GM19397 (cell line): ENCODE data around the gene MAGEF1.

ENCODE experiments used
- ATAC-seq: cut with Tn5 transposase; IDR thresholded peaks from one replicate; pipeline ENCODE4 v1.9.1; 2021; ENCODE audit warnings: mild to moderate bottlenecking, moderate library complexity; ENCODE audit not compliant: unreplicated experiment

Gene MAGEF1, protein sequence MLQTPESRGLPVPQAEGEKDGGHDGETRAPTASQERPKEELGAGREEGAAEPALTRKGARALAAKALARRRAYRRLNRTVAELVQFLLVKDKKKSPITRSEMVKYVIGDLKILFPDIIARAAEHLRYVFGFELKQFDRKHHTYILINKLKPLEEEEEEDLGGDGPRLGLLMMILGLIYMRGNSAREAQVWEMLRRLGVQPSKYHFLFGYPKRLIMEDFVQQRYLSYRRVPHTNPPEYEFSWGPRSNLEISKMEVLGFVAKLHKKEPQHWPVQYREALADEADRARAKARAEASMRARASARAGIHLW

DNA sequence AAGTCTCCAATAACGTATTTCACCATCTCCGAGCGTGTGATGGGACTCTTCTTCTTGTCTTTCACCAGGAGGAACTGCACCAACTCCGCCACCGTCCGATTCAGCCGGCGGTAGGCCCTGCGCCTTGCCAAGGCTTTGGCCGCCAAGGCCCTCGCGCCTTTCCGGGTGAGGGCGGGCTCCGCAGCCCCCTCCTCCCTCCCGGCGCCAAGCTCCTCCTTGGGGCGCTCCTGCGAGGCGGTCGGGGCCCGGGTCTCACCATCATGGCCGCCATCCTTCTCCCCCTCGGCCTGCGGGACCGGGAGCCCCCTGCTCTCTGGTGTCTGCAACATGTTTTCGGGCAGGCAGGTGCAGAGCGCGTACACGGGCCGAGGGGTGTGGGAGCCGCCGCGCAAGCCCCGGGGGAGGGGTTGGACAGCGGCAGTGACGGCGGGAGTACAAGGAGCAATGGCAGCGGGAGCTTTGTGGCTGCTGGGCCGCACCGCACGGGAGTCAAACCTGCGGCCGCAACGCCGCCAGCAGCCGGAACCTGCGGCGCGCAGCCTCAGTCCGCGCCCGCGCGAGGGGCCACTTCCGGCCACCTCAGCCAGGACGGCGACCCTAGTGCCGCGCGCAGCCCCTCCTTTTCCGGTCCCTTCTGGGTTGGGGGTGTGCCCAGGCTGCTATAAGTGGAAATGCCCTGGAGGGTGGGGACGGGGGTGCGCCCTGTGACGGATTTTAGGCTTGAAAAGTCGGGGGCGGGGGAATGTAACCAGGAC, at the start of gene MAGEF1:
Gene MAGEF1 (minus strand): TSS at position 572 of the 755 bp plus-strand sequence. CDS start 243 bp downstream, at position 329.
- peak; percentile 83 for ATAC-seq

DNA sequence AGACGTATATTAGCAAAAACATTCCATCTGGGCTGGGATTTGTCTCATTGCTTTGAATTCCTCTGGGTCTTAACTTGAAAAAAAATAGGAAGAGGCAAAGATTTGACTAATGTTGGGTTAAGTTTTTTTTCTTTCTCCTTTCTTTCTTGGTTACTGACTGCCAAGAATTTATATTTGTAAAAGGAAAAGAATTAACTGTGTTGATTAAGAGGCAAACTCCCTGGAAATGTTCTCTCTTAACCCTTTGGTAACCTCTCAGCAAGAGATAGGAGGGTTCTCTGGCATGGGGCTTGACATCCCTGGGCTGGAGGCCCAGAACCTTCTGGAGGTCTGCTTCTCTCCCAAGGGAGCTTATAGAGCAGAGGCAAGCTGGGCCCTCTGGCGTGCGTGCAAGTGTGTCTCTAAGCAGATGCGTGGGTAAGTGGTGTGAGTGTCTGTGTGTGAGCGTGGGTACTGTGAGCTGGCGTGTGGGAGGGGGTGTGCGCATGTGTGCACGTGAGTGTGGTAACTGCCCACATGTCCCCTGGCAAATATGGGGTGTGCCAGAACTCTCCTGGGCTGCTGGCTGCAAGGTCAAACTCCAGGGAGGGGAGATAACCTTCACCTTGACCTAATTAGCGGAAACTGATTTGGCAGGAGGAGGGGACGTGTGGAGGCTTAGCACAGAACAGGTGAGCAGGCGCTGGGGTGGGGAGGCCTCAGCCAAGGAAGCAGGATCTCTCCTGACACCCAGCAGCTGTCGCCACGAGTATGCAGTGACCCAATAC, 49.4 kb upstream of the MAGEF1 start:
- no peak for ATAC-seq

DNA sequence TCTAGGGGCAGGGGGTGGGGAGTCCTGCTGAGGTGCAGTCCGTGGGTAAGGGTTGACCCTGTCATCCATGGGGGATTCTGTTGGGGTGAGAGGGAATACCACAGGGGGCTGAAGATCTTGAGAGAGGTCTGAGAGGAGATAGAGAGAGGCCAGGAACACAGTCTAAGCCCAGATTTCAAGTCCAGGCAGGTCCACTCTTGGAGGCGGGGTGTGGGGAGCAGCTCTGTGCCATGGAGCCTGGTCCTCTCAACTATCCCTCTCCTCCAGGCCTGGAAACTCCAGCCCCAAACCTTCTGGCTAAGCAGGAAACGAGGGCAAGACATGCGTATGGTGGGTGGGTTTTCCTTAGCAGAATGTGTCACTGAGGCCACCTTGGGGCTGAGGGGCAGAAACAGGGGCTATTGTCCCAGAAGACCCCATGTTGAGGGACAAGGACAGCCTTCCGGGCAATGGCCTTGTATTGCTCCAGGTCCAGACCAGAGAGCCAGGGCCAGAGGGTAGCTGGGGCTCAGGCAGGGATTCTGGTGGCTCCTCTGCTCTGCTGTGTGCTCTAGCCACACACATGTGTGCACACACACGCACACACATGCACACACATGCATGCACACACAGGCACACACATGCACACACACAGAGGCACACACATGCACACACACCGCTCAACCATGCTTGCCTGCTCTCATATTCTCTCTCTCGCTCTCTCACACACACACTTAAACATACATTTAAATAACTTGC, 48.6 kb upstream of the MAGEF1 start:
- ATAC-seq, result no peak

DNA sequence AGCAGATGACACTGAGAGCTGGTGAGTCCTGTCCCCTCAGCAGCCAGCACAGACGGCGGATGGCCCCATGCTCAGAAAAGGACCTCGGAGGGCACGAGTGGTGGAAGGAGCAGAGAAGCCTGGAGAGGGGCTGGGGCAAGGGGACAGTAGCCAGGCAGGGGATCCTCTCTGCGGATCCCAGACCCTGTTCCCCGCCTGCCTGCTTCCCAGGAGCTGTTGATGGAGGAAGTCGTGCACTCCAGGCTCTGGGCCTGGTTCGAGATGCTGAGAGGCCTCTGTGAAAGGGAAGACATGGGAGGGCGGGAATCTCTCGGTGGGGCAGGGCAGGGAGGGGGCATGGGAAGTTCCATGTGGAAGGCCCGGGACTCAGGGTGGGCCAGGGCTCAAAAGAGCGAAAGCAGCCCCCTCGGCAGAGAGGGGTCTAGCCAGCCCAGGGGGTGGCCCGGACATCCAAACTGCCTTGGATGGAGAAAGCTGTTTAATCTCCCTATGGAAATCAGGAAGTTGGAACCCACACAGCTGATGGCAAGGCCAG, 47.9 kb upstream of the MAGEF1 start:
- ATAC-seq, result no peak

DNA sequence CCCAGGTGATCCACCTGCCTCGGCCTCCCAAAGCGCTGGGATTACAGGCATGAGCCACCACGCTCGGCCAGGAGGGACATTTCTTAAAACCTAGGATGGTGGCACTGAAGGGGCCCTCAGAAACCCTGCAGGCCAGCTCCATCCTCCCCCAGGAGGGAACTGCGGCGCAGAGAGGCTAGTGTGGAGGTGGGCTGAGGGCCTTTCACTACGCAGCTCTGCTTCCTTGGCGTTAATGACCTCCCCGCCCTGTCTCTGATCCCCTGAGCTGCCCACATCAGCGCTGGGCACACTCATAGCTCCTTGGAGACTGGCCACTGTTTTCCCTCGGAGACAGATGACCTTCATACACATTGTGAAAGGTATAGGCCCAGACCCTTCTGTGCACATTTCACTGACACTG, 46.2 kb upstream of the MAGEF1 start:
- no peak for ATAC-seq

DNA sequence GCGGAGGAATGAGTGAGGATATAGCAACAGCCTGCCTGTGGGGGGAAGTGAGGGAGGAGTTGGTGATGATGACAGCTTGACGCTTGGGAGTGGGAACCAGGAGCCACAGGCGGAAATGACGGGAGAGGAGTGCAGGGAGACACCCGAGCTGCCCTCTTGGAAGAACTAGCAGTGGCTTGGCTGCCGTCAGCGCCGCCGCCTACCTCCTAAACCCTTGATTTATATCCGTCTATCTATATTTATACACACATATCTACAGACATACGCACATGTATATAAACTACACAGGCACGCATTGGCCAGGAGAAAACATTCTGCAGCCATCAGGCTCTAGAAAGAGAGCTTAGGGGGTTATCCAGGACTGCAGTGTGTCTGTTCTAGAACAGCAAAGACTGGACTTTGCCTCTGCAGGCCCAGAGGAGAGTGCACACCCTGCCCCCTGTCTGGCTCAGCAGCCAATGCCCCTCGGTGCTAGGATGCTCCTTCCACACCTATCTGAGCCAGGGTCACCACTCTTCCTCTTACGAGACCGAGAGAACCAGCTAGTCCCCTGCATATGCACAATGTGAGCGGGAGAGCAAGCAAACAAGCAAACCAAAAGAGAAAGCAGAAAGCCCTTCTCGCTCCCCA, 45.3 kb upstream of the MAGEF1 start:
- ATAC-seq, result no peak

DNA sequence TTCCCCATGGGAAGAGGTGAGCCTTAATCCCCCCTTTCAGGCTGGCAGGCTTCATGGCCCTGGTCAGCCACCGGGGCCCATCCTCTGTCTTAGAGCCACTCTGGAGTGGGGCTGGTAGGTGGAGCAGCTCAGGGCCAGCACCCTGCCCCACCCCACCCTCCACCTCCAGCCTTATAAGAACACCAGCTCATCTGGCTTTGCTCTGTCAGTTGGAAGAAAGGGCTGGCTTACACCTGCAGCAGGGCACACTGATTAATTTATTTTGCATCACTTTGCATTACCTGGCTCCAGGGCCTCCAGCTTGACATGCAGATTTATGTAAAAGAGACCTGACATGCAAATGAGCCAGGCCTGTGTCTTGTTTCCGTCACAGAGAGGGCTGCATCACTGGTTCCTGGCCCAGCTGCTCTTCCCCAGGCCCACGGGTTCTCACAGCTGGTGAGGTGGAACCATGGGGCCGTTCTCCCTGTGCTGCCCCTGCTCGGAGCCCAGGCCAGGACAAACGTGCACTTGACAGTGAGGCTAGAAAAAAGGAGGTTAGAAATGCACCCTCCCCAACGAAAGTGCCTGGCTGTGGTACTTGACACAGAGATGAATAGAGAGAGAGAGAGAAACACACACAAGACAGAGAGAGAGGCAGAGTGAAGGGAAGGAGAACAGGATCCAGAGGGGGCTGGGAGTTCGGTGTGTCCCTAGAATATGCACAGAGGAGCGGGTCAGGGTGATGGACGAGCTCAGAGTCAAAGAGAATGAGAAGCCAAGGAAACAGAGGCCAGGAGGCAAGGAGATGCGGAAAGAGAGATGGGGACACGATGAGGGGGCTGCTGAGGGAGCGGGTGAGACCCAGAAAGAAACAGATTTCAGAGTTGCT, 44.5 kb upstream of the MAGEF1 start:
- ATAC-seq, result no peak

DNA sequence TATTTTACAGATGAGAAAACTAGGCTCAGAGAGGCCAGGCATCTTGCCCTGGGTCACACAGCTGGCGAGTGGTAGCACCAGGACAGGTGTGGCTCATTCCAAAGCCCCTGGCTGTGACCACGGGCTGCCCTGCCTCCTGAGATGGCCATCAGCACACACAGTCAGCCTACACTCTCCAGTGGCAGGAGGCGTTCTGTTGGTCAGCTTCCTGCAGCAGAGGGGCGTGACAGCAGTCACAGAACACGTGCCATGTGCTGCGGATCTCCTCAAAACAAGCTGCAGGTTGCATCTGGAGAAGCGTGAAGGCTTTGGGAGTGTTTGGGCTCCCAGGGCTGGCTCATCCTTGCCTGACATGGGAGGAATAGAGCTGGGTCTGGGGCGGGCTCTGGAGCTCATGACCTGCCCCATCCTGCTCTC, 43.5 kb upstream of the MAGEF1 start:
- ATAC-seq, result no peak

DNA sequence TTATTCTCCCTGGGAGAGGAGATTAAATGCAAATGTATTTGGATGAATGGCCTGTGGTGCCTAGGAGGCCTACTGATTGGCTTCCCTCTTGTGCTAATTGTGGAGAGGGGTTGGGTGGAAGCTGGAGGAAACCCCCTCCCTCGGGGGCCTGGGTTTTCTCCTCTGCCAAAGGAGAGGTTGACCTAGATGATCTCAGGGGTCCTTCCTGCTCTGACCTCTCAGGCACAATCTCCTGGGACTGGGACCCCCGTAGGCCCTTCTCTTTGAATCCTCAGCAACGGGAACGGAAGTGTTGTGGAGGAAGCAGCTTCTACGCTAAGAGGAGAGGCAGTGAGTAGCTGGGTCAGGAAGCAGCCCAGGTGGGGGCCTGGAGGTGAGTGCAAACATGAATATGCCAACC, 40.5 kb upstream of the MAGEF1 start:
- ATAC-seq, result no peak

DNA sequence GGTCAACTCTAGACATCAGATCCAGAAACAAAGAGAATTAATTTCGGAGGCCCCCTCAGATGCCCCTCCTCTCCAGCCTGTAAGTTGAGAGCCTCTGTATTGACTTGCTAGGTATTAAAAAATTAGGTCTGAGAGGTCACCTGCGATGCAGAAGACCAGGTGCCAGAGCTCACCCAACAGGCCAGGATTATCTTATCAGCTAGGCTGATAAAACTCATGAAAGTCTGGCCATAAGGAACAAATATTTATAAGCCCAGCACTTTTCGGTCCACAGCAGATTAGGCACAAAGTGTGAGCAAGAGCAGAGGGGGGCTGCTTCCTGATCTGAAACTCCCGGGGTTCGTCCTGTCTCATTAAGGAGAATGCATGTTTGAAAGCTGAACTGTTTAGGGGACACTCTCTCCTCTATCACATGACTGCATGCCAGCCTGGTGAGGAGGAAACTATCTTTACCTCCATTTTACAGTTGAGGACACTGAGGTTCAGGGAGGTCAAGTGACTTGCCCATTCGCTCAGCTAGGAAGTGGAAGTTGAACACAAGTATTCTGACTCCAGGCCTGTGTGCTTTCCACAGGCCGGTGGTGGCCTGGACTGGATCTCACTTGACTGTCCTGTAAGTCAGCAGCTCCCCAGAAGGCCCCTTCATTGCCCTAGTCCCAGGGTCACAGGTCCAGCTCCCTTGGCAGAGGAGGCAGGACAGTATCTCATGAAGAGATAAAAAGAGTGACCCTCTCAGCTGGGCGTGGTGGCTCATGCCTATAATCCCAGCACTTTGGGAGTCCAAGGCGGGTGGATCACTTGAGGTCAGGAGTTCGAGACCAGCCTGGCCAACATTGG, 39.6 kb upstream of the MAGEF1 start:
- no peak for ATAC-seq

DNA sequence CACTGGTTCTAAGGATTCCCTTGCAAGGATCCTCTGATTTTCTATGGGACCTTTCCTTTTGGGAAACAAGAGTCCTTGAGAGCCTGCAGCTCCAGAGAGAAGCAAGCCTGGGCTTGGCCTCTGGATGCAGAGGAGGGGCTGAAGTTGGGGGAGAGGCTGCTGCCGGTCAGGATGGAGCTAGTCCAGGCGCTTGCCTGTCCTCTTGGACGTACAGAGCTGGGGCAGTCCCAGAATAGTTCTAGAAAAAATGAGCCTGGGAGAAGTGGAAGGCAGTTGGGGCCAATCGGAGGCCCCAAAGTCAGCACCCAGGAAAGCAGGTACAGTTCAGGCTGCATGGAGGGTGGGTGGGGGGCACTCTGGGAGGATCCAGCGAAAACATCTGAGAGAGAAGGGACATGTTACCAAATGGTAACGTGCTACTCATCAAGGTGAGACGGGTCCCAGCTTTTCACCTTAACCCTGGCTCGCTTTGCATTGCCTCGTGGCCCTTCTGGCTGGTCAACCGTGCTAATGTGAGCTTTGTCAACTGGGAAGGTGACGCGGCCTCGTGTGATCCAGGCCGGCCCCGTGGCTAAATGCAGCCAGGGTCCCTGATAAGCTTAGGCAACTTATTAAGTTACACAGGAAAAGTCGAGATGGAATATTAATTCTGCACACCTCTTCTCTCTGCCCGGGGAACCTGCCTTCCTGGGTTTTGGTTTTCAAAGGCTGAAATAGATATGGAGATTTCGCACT, 38.7 kb upstream of the MAGEF1 start:
- no peak for ATAC-seq

DNA sequence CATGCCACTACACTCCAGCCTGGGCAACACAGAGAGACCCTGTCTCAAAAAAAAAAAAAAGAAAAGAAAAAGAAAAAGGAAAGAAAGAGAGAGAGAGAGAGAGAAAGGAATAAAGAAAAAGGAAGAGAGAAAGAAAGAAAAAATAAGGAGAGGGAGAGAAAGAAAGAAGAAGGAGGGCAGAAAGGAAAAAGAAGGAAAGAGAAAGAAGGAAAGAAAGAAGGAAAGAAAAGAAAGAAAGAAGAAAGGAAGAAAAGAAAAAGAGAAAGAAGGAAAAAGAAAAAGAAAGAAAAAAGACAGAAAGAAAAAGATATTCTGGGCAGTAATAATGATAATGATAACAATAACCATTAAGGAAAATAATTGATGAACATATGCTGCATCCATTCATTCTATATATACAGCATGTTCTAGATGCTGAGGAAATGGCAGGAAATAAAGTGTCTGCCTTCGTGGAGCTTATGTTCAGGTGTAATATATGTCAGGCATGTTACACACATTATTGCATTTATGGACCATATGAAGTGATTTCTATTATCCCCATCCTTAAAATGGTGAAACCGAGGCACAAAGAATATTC, 37.4 kb upstream of the MAGEF1 start:
- no peak for ATAC-seq

DNA sequence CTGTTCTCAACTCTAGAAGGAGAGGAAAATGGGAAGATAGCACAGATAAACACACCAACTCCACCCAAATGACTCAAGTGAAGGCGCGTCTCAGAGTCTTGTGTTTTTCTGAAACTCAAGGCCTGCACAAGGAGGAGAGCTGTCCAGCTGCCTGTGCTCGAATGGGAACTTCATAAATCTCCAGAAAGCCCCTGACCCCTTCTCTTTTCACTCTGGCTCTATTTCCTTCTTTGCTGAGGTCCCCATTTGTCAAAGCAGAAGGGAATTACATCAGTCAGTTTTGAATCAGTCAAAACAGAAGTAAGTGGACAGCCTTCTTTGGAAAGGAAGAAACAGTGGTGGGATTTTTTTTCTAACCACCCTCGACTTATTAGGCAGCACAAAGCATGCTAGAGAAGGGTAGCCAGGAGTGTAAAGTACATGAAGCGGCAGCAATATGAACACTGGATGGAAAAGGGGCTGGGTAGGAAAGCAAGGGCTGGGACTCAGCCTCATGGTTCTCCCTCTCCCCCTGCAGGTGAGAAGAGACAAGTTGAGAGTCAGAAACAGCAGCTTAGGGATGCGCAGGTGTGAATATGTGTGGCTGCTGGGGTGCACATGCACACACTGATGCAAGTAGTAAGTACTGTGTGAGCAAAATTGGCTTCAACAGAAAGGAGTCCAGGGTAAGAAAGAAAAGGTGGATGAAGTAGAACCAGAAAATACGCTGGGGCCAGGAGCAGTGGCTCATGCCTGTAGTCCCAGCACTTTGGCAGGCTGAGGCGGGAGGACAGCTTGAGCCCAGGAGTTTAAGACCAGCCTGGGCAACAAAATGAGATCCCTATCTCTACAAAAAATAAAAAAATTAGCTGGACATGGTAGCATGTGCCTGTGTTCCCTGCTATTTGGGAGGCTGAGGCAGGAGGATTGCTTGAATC, 36.6 kb upstream of the MAGEF1 start:
- ATAC-seq, result no peak

DNA sequence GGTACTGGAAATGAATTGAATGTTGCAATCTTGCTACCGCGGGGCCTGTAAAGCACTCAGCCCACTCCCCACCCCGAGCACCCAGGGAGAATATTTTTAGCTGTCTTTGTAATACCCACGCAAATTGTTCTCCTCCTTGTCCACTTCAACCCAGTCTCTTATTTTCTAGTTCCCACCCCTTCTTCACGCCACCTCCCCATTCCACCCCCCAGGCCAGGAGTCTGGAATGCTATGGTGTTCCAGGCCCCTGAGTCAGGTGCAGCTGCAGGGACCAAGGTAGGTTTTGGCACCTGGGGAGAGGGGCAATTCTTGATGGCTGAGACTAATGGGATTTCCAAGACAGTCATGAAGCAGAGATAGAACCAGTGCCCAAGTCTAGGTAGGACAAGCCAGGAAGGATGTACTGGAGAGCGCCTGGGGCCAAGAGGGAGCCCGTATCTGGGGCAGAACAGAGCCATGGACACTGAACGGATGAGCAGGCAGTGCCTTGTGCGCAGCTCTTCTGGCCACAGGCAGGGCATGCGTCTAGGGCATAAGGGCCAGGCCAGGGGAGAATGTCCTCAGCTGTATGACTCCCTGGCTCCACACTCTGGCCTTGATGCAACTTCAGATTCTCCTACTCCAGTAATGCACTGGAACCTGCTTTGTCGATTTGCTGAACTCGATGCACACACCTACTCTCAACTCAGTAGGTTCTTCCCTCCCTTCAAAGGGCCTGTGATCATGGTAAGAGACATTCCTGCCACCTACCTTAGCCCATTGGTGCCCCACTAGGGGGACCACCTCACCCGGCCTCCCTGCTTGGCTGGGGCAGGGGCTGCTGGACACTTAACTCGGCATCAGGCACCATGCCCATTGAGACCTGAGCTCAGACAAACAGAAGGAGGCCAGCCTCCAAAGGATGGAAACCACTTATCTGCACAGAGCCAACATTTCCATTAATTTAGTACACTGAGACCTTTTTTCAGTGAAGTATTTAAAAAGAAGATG, 34.6 kb upstream of the MAGEF1 start:
- no peak for ATAC-seq

DNA sequence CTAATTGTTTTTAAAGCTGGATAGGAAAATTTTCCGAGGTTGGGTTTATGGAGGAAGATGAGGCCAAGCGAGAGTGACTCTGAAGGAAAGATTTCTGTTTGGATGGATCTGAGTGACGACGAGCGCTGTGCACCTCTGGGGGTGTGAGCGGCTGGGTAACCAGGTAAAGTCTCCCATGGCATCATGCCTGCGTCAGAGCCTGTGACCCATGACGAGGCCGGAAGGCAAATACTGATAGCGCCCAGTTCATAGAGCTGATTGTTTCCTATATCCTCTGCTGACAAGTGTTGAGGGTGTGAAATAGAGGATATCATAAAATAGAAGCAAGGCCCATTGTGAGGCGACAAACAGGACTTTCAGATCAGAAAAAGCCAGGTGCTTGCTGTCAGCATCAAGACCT, 33.7 kb upstream of the MAGEF1 start:
- ATAC-seq, result no peak
